Psoas muscle (tissue), 8 donors: Measurements from ENCODE around the gene NCAM1. TPM values are rescaled to one million over a fixed set of nuclear protein-coding genes. Genes with fewer than 3 reads are reported as not detected.

Source experiments
- ATAC-seq, 4 donors: fragments of 200-7000 bp; cut with Tn5 transposase; one replicate each; pipeline ENCODE4 v1.9.1; 2020; ENCODE audit warnings: moderate library complexity in 3 of 4, mild to moderate bottlenecking in 2 of 4
- DNase-seq, 2 donors: peaks; one replicate each; pipeline ENCODE4 v3.0.0-alpha.2; 2020
- H3K27ac ChIP-seq: fragments of 200-600 bp; one replicate; pipeline ENCODE4 v1.8.0; 2022
- H3K27me3 ChIP-seq, 3 donors: fragments of 200-600 bp in 1 of 3; one replicate each; pipeline versions ENCODE4 v1.6.1 to v1.8.0; 2013 to 2022; ENCODE audit warnings: low read length in 2 of 3, mild to moderate bottlenecking in 2 of 3, moderate library complexity in 1 of 3; ENCODE audit not compliant: insufficient read depth in 3 of 3
- H3K36me3 ChIP-seq, 2 donors: fragments of 200-600 bp in 1 of 2; one replicate each; pipeline versions ENCODE4 v1.6.1 to v1.8.0; 2013 to 2022; ENCODE audit warnings: low read depth in 1 of 2, mild to moderate bottlenecking in 1 of 2, moderate library complexity in 1 of 2; ENCODE audit not compliant: insufficient read depth in 1 of 2
- H3K4me1 ChIP-seq: fragments of 200-600 bp; one replicate; pipeline ENCODE4 v1.8.0; 2022
- H3K4me3 ChIP-seq: fragments of 200-600 bp; one replicate; pipeline ENCODE4 v1.8.0; 2022; ENCODE audit warnings: mild to moderate bottlenecking
- H3K9me3 ChIP-seq: fragments of 200-600 bp; one replicate; pipeline ENCODE4 v1.8.0; 2022
- WGBS, 3 donors: extraction: QIAGEN DNeasy Blood & Tissue Kit; methylation state at CpG; one replicate each; pipeline versions ENCODE4 v1.1.6 to v1.1.7; 2013; 5-methylcytosine and 5-hydroxymethylcytosine counted together
- intact Hi-C, 2 donors: fragments of 100-400 bp; cut with DNase I; formaldehyde crosslinking; loops; one replicate each; pipeline versions ENCODE4 v1.11.0 to v1.14.2; 2022
- polyA plus RNA-seq, 3 donors: library from polyadenylated mRNA; stranded (reverse); fragments of 200-250 nt; gene quantifications; one replicate each; pipeline ENCODE4 v1.2.3, GENCODE V29; 2013
- total RNA-seq, 4 donors: library from RNA; stranded (reverse); fragmentation: NEBNext Ultra II Directional in 2 of 4; extraction: Animal tissue kit (Norgen Biotek cat#: 25700) in 2 of 4; gene quantifications; one replicate each; pipeline versions ENCODE4 v1.2.1 to v1.2.4, GENCODE V29; 2021 to 2023
- TF ChIP-seq, protein P1 (sequence below): fragments of 200-600 bp; IDR thresholded peaks from one replicate; pipeline ENCODE4 v1.8.0; 2022; ENCODE audit warnings: antibody characterized with exemption
- donor health status: healthy with polysubstance abuse.
- donor health status: DM: no; HTN: no; CAD: no; lungs with moderate emphysema.
- donor health status: Bipolar disorder and iron deficiency.
- donor health status: healthy.
- donor health status: DM: yes; HTN: yes; CAD: no.
- donor health status: DM: no; HTN: no; CAD: no.
- donor health status: DM: no; HTN: no; CAD: no.
- donor health status: DM: yes; HTN: yes; CAD: no.

Gene NCAM1
- total and polyA plus RNA-seq, 7 donors: 1.3 to 50.3 (median 3.0) TPM

DNA sequence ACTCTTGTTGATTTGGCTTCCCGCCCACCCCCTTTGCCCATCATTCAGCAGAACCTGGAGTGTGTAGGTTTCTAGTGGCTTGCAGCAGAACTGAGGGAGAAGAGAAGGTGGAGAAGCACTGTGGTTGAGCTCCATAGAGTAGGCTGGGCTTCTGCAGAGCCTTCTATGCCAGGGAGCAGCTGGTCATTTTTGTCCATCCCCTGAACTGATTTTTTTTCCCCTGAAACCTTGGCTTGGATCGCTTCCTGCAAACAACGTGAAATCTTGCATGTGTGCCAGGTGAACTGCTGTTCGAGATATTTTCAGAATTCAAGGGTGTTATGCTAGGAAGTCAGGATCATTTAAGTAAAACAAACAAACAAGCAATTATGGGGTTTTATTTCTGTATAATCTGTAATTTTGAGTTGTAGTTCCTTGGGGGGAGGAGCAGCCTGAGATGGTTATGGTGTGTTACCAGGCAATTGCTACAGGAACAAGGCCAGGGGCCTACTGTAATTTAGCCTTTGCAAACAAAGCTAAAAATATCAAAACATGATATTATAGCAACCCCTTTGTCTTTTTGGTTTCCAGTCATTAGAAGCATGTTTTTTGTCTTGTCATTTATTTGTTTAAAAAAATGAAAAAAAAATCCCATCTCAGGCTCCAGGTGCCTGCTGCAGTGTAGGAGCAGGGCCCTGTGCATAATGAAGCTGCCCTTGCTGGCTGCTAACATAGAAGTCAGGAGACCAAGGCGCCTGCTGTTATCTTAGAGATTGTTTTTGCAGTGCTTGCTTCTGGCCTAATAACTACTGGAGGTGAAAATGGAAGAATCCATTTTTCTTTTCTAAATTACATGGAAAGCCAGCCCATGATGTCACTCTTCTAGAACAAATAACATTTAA lies 200.7 kb downstream of the NCAM1 start:
- ATAC-seq (no peak), DNase-seq (no peak)
- TF ChIP-seq, protein P1, sequence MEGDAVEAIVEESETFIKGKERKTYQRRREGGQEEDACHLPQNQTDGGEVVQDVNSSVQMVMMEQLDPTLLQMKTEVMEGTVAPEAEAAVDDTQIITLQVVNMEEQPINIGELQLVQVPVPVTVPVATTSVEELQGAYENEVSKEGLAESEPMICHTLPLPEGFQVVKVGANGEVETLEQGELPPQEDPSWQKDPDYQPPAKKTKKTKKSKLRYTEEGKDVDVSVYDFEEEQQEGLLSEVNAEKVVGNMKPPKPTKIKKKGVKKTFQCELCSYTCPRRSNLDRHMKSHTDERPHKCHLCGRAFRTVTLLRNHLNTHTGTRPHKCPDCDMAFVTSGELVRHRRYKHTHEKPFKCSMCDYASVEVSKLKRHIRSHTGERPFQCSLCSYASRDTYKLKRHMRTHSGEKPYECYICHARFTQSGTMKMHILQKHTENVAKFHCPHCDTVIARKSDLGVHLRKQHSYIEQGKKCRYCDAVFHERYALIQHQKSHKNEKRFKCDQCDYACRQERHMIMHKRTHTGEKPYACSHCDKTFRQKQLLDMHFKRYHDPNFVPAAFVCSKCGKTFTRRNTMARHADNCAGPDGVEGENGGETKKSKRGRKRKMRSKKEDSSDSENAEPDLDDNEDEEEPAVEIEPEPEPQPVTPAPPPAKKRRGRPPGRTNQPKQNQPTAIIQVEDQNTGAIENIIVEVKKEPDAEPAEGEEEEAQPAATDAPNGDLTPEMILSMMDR: no peak
- H3K4me1 ChIP-seq: peaks cover 3% of the 10 kb centered on the region
- WGBS, 3 donors: 38 to 47% (median 41%) methylated on average over 5 of the region's 5 CpGs
- intact Hi-C loops: no loop called here
- no peak overlapping the region for H3K27ac ChIP-seq
- H3K4me3 ChIP-seq: no peak overlapping the region
- no peaks in the 10 kb centered on the region for H3K36me3 ChIP-seq
- peaks cover 0 to 11% (median 0%) of the 10 kb centered on the region in 3 donors for H3K27me3 ChIP-seq
- no peaks in the 10 kb centered on the region for H3K9me3 ChIP-seq

GRCh38 chr11:113162592-113162962 lies 201.4 kb downstream of the NCAM1 start:
- no peak overlapping the region for H3K4me3 ChIP-seq
- H3K36me3 ChIP-seq: no peaks in the 10 kb centered on the region
- peak; percentile 48 to 67 (median 60) for ATAC-seq
- no peak overlapping the region for H3K27ac ChIP-seq
- DNase-seq: no peak
- 27 to 50% (median 43%) methylated on average over 10 of the region's 10 CpGs for WGBS, 3 donors
- TF ChIP-seq, protein P1: peak; percentile 20
- H3K9me3 ChIP-seq: no peaks in the 10 kb centered on the region
- H3K4me1 ChIP-seq: peaks cover 3% of the 10 kb centered on the region
- intact Hi-C loops: no loop called here
- H3K27me3 ChIP-seq: peaks cover 0 to 11% (median 0%) of the 10 kb centered on the region in 3 donors

GRCh38 chr11:113163291-113164030 lies 202.2 kb downstream of the NCAM1 start:
- Histone ChIP-seq H3K4me3 (no peak overlapping the region), H3K27me3 (peaks cover 0 to 11% (median 0%) of the 10 kb centered on the region in 3 donors), H3K9me3 (no peaks in the 10 kb centered on the region), H3K36me3 (no peaks in the 10 kb centered on the region), H3K4me1 (peaks cover 7% of the 10 kb centered on the region), H3K27ac (no peak overlapping the region)
- WGBS, 3 donors: 48 to 69% (median 56%) methylated on average over 9 of the region's 9 CpGs
- ATAC-seq: peak; percentile 28 to 58 (median 50)
- TF ChIP-seq, protein P1: no peak
- DNase-seq: no peak
- intact Hi-C loops: no loop called here

- ATAC-seq: no peak
- peaks cover 0 to 11% (median 0%) of the 10 kb centered on the region in 3 donors for H3K27me3 ChIP-seq
- peaks cover 7% of the 10 kb centered on the region for H3K4me1 ChIP-seq
- 93 to 98% (median 96%) methylated on average over 3 of the region's 3 CpGs for WGBS, 3 donors
- no peak overlapping the region for H3K27ac ChIP-seq
- no peak for DNase-seq
- no peaks in the 10 kb centered on the region for H3K9me3 ChIP-seq
- TF ChIP-seq, protein P1: no peak
- intact Hi-C loops: no loop called here
- H3K4me3 ChIP-seq: no peak overlapping the region
- no peaks in the 10 kb centered on the region for H3K36me3 ChIP-seq
Observed at GRCh38 chr11:113166280-113166679, 205.1 kb downstream of the NCAM1 start.
